Measurements from ENCODE around the gene PPP6R2. TPM values are rescaled to one million over a fixed set of nuclear protein-coding genes. Genes with fewer than 3 reads are reported as not detected.
A peak's percentile ranks its signal among the peaks of the same experiment; 100 is the strongest.

The PPP6R2 gene
- total RNA-seq, 2 experiments from 2014 or later = 62.3 to 64.5 TPM

DNA sequence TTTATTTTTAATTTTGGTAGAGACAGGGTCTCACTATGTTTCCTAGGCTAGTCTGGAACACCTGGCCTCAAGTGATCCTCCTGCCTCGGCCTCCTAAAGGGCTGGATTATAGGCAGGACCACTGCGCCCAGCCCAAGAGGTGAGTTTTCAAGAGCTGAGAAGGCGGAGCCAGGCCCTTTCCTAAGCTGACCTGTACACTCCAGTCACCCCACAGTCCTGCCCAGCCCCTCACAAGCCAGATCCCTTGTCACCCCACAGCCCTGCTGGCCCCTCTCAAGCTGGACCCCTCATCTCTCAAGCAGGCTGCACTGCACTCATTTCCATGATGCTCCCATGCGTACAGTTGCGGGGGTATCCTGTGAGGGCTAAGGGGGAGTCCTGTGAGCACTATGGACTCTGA, 19.2 kb upstream of the PPP6R2 start:
- CTCF ChIA-PET (ENCODE audit: unreplicated experiment) = no interaction called here
- DNase-seq (ENCODE audit: low spot score) = no peak
- BruUV-seq (replicated peaks) = no TSS peak

DNA sequence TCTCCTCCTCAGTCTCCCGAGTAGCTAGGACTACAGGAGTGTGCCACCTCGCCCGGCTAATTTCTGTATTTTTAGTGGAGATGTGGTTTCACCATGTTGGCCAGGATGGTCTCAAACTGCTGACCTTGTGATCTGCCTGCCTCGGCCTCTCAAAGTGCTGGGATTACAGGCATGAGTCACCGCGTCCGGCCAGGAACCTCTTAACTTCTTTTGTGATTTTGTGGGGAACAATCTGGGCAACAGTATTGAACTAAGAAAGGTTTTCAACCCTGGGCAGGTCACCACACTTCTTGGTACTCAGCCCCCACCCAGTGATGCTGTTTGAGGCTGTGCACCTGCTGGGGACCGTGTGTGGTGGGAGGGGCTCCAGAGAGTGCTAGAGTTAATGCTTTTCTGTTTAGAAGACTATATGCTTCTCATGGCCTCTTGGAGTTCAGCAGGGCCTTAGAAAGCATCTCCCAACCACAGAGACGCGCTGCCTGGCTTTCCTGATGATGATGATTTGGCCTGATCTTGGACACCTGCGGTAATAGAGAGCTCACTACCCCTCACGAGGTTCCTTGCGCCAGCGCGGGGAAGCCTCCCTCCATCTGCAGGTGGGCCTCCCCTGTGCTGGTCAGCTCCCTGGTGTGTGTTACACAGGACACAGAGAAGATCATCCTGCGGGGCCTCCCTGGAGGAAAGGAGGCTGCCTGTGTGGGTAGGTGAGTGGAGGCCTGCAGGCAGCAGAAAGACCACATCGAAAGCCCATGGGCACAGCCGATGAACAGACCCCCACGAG, 17.5 kb upstream of the PPP6R2 start:
- H3K9me3 ChIP-seq (ENCODE audit: low read length) = no peaks in the 10 kb centered on the region
- DNase-seq (ENCODE audit: low spot score) = no peak
- H3K36me3 ChIP-seq (ENCODE audit: insufficient read depth, low read length) = no peaks in the 10 kb centered on the region
- no peaks in the 10 kb centered on the region for H3K79me2 ChIP-seq (ENCODE audit: insufficient read depth, low read depth, low read length)
- H3K27ac ChIP-seq (ENCODE audit: low read depth, low read length, poor library complexity, severe bottlenecking) = no peak overlapping the region
- ChIA-PET POLR2A (interaction anchor here (0.7 to 1.5 kb wide), 2 partner anchors 9 to 25 kb away, joined by 3 to 8 read pairs; no protein-coding TSS in a partner anchor), CTCF (ENCODE audit: unreplicated experiment) (interaction anchor here (0.8 kb wide), 1 partner anchor 49 kb away, joined by 20 read pairs; no protein-coding TSS in a partner anchor)
- TF ChIP-seq, protein P1, sequence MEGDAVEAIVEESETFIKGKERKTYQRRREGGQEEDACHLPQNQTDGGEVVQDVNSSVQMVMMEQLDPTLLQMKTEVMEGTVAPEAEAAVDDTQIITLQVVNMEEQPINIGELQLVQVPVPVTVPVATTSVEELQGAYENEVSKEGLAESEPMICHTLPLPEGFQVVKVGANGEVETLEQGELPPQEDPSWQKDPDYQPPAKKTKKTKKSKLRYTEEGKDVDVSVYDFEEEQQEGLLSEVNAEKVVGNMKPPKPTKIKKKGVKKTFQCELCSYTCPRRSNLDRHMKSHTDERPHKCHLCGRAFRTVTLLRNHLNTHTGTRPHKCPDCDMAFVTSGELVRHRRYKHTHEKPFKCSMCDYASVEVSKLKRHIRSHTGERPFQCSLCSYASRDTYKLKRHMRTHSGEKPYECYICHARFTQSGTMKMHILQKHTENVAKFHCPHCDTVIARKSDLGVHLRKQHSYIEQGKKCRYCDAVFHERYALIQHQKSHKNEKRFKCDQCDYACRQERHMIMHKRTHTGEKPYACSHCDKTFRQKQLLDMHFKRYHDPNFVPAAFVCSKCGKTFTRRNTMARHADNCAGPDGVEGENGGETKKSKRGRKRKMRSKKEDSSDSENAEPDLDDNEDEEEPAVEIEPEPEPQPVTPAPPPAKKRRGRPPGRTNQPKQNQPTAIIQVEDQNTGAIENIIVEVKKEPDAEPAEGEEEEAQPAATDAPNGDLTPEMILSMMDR (conservative IDR thresholded peaks at IDR 0.05; ENCODE audit: low read length) = no peak
- no peak overlapping the region for H3K4me3 ChIP-seq (ENCODE audit: low read depth, low read length, poor library complexity, severe bottlenecking)
- H4K20me1 ChIP-seq (ENCODE audit: insufficient read depth, low read length) = no peaks in the 10 kb centered on the region
- H2AFZ ChIP-seq (ENCODE audit: low read length) = no peak overlapping the region
- H3K9me2 ChIP-seq (ENCODE audit: insufficient read depth, low read length) = no peaks in the 10 kb centered on the region
- H3K4me1 ChIP-seq (ENCODE audit: insufficient read depth, low read length, poor library complexity, severe bottlenecking) = peaks cover 32% of the 10 kb centered on the region
- BruUV-seq (replicated peaks) = no TSS peak
- intact Hi-C loops (cut with micrococcal nuclease; ENCODE audit: unreplicated experiment) = loop anchor here (2.0 to 5.0 kb wide), 2 partner anchors 33 to 49 kb away; no protein-coding TSS in a partner anchor
- H3K4me2 ChIP-seq (ENCODE audit: low read length) = peak overlapping the region; percentile 59; the same call in 1 of the 2 replicates

More for the DNA sequence above, 19.2 kb upstream of the PPP6R2 start:
- Histone ChIP-seq H3K4me3 (ENCODE audit: low read depth, low read length, poor library complexity, severe bottlenecking) (no peak overlapping the region), H2AFZ (ENCODE audit: low read length) (no peak overlapping the region), H3K4me2 (ENCODE audit: low read length) (no peak overlapping the region), H4K20me1 (ENCODE audit: insufficient read depth, low read length) (no peaks in the 10 kb centered on the region), H3K79me2 (ENCODE audit: insufficient read depth, low read depth, low read length) (no peaks in the 10 kb centered on the region), H3K9me3 (ENCODE audit: low read length) (no peaks in the 10 kb centered on the region), H3K36me3 (ENCODE audit: insufficient read depth, low read length) (no peaks in the 10 kb centered on the region), H3K9me2 (ENCODE audit: insufficient read depth, low read length) (no peaks in the 10 kb centered on the region), H3K4me1 (ENCODE audit: insufficient read depth, low read length, poor library complexity, severe bottlenecking) (peaks cover 45% of the 10 kb centered on the region), H3K27ac (ENCODE audit: low read depth, low read length, poor library complexity, severe bottlenecking) (no peak overlapping the region)
- POLR2A ChIA-PET = interaction anchor here (0.6 to 1.5 kb wide), 3 partner anchors 10 to 84 kb away, joined by 3 to 8 read pairs (median 3); partner anchors contain the start of gene PLXNB2
- TF ChIP-seq, protein P1 (conservative IDR thresholded peaks at IDR 0.05; ENCODE audit: low read length) = no peak
- TF ChIP-seq EZH2phosphoT487 (IDR thresholded peaks at IDR 0.05; ENCODE audit: borderline replicate concordance, low read depth, low read length) = no peak
- intact Hi-C loops (cut with micrococcal nuclease; ENCODE audit: unreplicated experiment) = no loop called here
